GM12873 (cell line): ENCODE data around the gene CST6.

Source experiments
- CTCF ChIP-seq: IDR thresholded peaks from 2 replicates; pipeline ENCODE4 v1.5.1; 2012; ENCODE audit warnings: low read depth, mild to moderate bottlenecking, moderate library complexity, low read length, control low read depth; ENCODE audit not compliant: insufficient read depth; ENCODE audit errors: missing control alignments

Gene CST6

GRCh38 chr11:66012946-66013761 lies 1.3 kb downstream of the CST6 start:
- TF ChIP-seq CTCF: no peak

- TF ChIP-seq CTCF: no peak
Measured at GRCh38 chr11:66013762-66014100, 1.9 kb downstream of the CST6 start.

- no peak for TF ChIP-seq CTCF
Measured at GRCh38 chr11:66014804-66015453, 3.1 kb downstream of the CST6 start.

GRCh38 chr11:66015454-66015881 lies 3.7 kb downstream of the CST6 start:
- TF ChIP-seq CTCF: no peak

GRCh38 chr11:66015936-66016792 lies 4.4 kb downstream of the CST6 start:
- TF ChIP-seq CTCF: no peak

- no peak for TF ChIP-seq CTCF
Measured at GRCh38 chr11:66016793-66017177, 5.0 kb downstream of the CST6 start.

GRCh38 chr11:66017321-66017720 lies 5.5 kb downstream of the CST6 start:
- no peak for TF ChIP-seq CTCF
